Common myeloid progenitor, CD34-positive (primary cell): ENCODE results near the gene OR51B5. TPM values are rescaled to one million over a fixed set of nuclear protein-coding genes. Genes with fewer than 3 reads are reported as not detected.
A peak's percentile ranks its signal among the peaks of the same experiment; 100 is the strongest.

Experiments used
- CTCF ChIA-PET: fragments of 350-600 bp; sonication (Branson Sonifier 250); formaldehyde crosslinking; loops from one replicate; lab custom pipeline; 2021; ENCODE audit warnings: antibody characterized with exemption; lab: Charles Lee
- POLR2A ChIA-PET: fragments of 350-600 bp; sonication (Branson Sonifier 250); formaldehyde crosslinking; loops from one replicate; lab custom pipeline; 2021; ENCODE audit warnings: antibody characterized with exemption; lab: Charles Lee
- DNase-seq, 3 donors: peaks; one replicate each; pipeline versions ENCODE4 v3.0.0 to v3.0.0-alpha.2; 2013
- H3K27ac ChIP-seq, 2 experiments: 1 replicate in 1 of 2; 2 replicates in 1 of 2; pipeline ENCODE4 v1.7.0; 2013; ENCODE audit warnings: inconsistent platforms in 2 of 2, low read length in 2 of 2, mild to moderate bottlenecking in 2 of 2, low read depth in 1 of 2, moderate library complexity in 1 of 2; ENCODE audit not compliant: severe bottlenecking in 2 of 2, insufficient read depth in 1 of 2, poor library complexity in 1 of 2
- H3K27me3 ChIP-seq, 5 experiments: replicated peaks in 2 of 5; 1 replicate in 3 of 5; 2 replicates in 2 of 5; pipeline versions ENCODE4 v1.6.1 to v1.7.0; 2013; ENCODE audit warnings: low read length in 4 of 5, mild to moderate bottlenecking in 2 of 5, moderate library complexity in 2 of 5, inconsistent platforms in 1 of 5; ENCODE audit not compliant: insufficient read depth in 5 of 5, control insufficient read depth in 4 of 5
- H3K36me3 ChIP-seq, 4 experiments: 1 replicate in 2 of 4; 2 replicates in 2 of 4; pipeline versions ENCODE4 v1.6.1 to v1.7.0; 2013; ENCODE audit warnings: low read length in 3 of 4, control low read depth in 1 of 4, mild to moderate bottlenecking in 1 of 4; ENCODE audit not compliant: control insufficient read depth in 4 of 4, insufficient read depth in 4 of 4
- H3K4me1 ChIP-seq, 4 experiments: 1 replicate in 3 of 4; 2 replicates in 1 of 4; pipeline versions ENCODE4 v1.6.1 to v1.7.1; 2013; ENCODE audit warnings: low read length in 3 of 4, mild to moderate bottlenecking in 3 of 4, control low read depth in 1 of 4, inconsistent platforms in 1 of 4, moderate library complexity in 1 of 4; ENCODE audit not compliant: control insufficient read depth in 4 of 4, insufficient read depth in 4 of 4; ENCODE audit errors: control extremely low read depth in 1 of 4
- H3K4me3 ChIP-seq, 7 experiments: 1 replicate in 4 of 7; 2 replicates in 3 of 7; pipeline versions ENCODE4 v1.5.1 to v1.7.0; 2013; ENCODE audit warnings: mild to moderate bottlenecking in 7 of 7, low read length in 6 of 7, moderate library complexity in 6 of 7, inconsistent platforms in 2 of 7, low read depth in 2 of 7, control low read depth in 1 of 7; ENCODE audit not compliant: insufficient read depth in 4 of 7, control insufficient read depth in 1 of 7; ENCODE audit errors: extremely low read depth in 1 of 7
- H3K9me3 ChIP-seq, 5 experiments: 1 replicate in 4 of 5; 2 replicates in 1 of 5; pipeline versions ENCODE4 v1.6.1 to v1.7.1; 2013; ENCODE audit warnings: low read length in 4 of 5, mild to moderate bottlenecking in 2 of 5, inconsistent platforms in 1 of 5, low read depth in 1 of 5, moderate library complexity in 1 of 5; ENCODE audit not compliant: control insufficient read depth in 4 of 5, insufficient read depth in 2 of 5; ENCODE audit errors: control extremely low read depth in 1 of 5
- WGBS: methylation state at CpG from one replicate; pipeline ENCODE4 v1.1.5; 2013; ENCODE audit not compliant: insufficient coverage; 5-methylcytosine and 5-hydroxymethylcytosine counted together
- polyA plus RNA-seq: library from polyadenylated mRNA; unstranded; fragments of 120-200 nt; gene quantifications from one replicate; pipeline ENCODE4 v1.2.1, GENCODE V29; 2013

OR51B5 gene, protein sequence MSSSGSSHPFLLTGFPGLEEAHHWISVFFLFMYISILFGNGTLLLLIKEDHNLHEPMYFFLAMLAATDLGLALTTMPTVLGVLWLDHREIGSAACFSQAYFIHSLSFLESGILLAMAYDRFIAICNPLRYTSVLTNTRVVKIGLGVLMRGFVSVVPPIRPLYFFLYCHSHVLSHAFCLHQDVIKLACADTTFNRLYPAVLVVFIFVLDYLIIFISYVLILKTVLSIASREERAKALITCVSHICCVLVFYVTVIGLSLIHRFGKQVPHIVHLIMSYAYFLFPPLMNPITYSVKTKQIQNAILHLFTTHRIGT
- polyA plus RNA-seq, result 0.38 TPM

- H3K27me3 ChIP-seq, result peaks cover 0 to 2% (median 0%) of the 10 kb centered on the region in 5 experiments
- H3K27ac ChIP-seq, result no peak within 1 kb of the TSS
- ChIA-PET CTCF (no interaction called here), POLR2A (no interaction called here)
- WGBS, result 71% methylated on average over 4 of the region's 6 CpGs
- H3K4me1 ChIP-seq, result no peaks in the 10 kb centered on the region
- H3K4me3 ChIP-seq, result no peak within 1 kb of the TSS
- no peaks in the 10 kb centered on the region for H3K9me3 ChIP-seq
- no peak for DNase-seq
- H3K36me3 ChIP-seq, result no peaks in the 10 kb centered on the region
These were observed at the start of gene OR51B5 for GRCh38 chr11:5343474-5344335. Gene OR51B5 (minus strand): TSS chr11:5343524. CDS start chr11:5343524, 0 bp downstream.

DNA sequence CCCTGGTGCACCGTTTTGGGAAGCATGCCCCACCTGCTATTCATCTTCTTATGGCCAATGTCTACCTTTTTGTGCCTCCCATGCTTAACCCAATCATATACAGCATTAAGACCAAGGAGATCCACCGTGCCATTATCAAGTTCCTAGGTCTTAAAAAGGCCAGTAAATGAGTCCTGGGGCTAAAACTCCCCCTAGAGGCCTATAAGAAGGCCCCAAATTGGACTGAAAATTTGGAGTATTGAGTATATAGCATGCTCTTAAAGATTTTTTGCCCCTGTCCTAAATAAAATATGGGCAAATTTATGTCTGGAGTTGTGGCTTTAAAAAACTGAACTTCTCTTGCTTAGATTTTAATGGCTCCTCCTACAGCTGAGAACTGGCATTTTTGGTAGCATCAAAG is 46.9 kb upstream of the OR51B5 start:
- Histone ChIP-seq H3K4me3 (no peak overlapping the region), H3K27me3 (peaks cover 0 to 2% (median 0%) of the 10 kb centered on the region in 5 experiments), H3K4me1 (no peaks in the 10 kb centered on the region), H3K27ac (no peak overlapping the region), H3K9me3 (no peaks in the 10 kb centered on the region), H3K36me3 (no peaks in the 10 kb centered on the region)
- 100% methylated on average over 1 of the region's 2 CpGs for WGBS
- CTCF ChIA-PET, result interaction anchor here (1.2 kb wide), 1 partner anchor 14 kb away, joined by 3 read pairs; no protein-coding TSS in a partner anchor
- POLR2A ChIA-PET, result no interaction called here
- DNase-seq, result no peak

DNA sequence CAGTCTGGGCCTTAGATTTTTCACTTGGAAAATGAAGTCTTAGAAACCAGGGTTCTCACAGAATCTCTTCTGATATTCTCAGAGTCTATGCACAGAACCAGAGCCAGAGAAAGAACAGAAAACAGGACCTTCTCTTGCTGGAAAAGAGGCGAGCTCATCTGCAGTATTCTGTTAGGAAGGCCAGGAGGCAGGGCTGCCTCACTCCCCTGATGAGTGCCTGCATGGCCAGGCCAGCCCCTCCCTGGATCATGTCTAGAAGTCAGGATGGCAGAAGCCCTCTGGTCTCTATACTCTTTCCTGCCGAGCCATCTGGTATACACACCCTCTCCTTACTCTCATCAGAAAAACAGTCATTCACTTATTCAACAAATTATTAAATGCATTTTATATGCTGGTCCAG is 41.0 kb upstream of the OR51B5 start:
- Histone ChIP-seq H3K9me3 (no peaks in the 10 kb centered on the region), H3K4me1 (no peaks in the 10 kb centered on the region), H3K4me3 (no peak overlapping the region), H3K27me3 (peaks cover 0 to 5% (median 0%) of the 10 kb centered on the region in 5 experiments), H3K36me3 (no peaks in the 10 kb centered on the region), H3K27ac (no peak overlapping the region)
- DNase-seq, result no peak
- WGBS, result 95% methylated on average over 2 of the region's 2 CpGs
- CTCF ChIA-PET, result interaction anchor here (1.1 kb wide), 1 partner anchor 181 kb away, joined by 3 read pairs; no protein-coding TSS in a partner anchor
- POLR2A ChIA-PET, result no interaction called here

- ChIA-PET CTCF (interaction anchor here (0.7 to 1.1 kb wide), 2 partner anchors 170 to 180 kb away, joined by 3 read pairs; no protein-coding TSS in a partner anchor), POLR2A (no interaction called here)
- Histone ChIP-seq H3K27me3 (peaks cover 0 to 5% (median 0%) of the 10 kb centered on the region in 5 experiments), H3K27ac (no peak within 1 kb of the TSS), H3K4me1 (no peaks in the 10 kb centered on the region), H3K4me3 (no peak within 1 kb of the TSS), H3K9me3 (no peaks in the 10 kb centered on the region), H3K36me3 (no peaks in the 10 kb centered on the region)
- no CpG with 5 or more reads among the region's 1 CpG for WGBS
- no peak for DNase-seq
These were observed 40.3 kb upstream of the OR51B5 start, which contains the start of gene OR51M1 for GRCh38 chr11:5383576-5383975. Gene OR51M1 (plus strand): TSS chr11:5383812. CDS start chr11:5389399, 5,587 bp downstream.

DNA sequence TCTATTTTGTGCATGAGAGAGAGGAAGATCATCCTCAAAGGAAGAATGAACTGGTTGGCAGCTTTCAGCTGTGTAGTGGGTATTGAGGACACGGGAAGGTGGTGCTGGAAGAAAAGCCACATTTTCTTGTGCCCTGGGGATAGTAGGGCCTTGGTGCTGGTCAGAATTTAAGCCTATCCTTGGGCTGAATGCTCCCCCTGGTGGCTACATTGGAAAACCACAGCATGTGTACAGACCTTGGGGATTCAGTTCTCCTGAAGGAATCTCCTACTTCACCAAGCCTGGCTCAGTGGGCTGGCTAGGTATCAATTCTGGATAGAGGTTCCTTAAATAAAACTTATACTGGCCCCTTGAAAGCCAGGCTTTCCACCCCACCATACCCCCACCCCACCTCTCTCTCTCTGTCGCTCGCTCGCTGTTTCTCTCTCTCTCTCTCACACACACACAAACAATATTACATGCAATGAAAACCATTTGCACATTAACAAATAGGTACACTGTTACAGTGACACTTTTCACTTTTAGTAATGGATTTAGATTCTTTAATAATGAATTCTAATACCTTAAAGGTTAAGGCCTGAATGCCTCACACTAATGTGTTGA is 37.5 kb upstream of the OR51B5 start:
- Histone ChIP-seq H3K27me3 (peaks cover 0 to 5% (median 0%) of the 10 kb centered on the region in 5 experiments), H3K4me1 (no peaks in the 10 kb centered on the region), H3K4me3 (no peak overlapping the region), H3K9me3 (no peaks in the 10 kb centered on the region), H3K36me3 (no peaks in the 10 kb centered on the region), H3K27ac (no peak overlapping the region)
- 100% methylated on average over 3 of the region's 4 CpGs for WGBS
- peak; percentile 50 to 64 (median 54) for DNase-seq
- ChIA-PET POLR2A (interaction anchor here (0.7 kb wide), 1 partner anchor 14 kb away, joined by 3 read pairs; no protein-coding TSS in a partner anchor), CTCF (interaction anchor here (0.7 to 2.3 kb wide), 7 partner anchors 10 to 256 kb away, joined by 3 to 14 read pairs (median 6); no protein-coding TSS in a partner anchor)

DNA sequence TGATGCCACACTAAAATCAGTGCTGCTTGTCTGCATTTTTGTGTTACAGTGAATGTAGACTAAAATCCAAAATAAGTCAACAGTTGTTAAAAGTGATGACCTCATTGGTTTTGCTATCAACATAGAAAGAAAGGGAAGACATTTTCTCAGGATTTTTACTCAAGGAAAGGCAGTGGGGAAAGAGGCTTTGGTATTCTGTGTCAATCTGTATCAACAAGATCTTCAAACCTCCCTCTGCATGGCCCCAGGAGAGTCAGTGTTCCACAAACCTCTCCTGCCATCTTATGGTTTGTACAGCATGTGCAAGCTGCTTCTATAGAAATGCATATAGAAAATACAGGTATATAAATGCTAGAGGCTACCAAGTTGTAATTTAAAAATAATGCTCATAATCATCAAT is 26.5 kb upstream of the OR51B5 start:
- no peak overlapping the region for H3K27ac ChIP-seq
- H3K4me1 ChIP-seq, result no peaks in the 10 kb centered on the region
- H3K27me3 ChIP-seq, result peaks cover 0 to 2% (median 0%) of the 10 kb centered on the region in 5 experiments
- H3K9me3 ChIP-seq, result peaks cover 0 to 3% (median 0%) of the 10 kb centered on the region in 5 experiments
- POLR2A ChIA-PET, result no interaction called here
- peak; percentile 26 to 58 (median 50) for DNase-seq
- CTCF ChIA-PET, result interaction anchor here (1.5 to 2.3 kb wide), 2 partner anchors 168 to 245 kb away, joined by 5 to 8 read pairs; no protein-coding TSS in a partner anchor
- no peak overlapping the region for H3K4me3 ChIP-seq
- no peaks in the 10 kb centered on the region for H3K36me3 ChIP-seq
